Measurements from ENCODE around the gene LDB1.

- TF ChIP-seq HNF4A (CRISPR knock-in tag; IDR thresholded peaks at IDR 0.05) (no peak), NR2C2 (CRISPR knock-in tag; IDR thresholded peaks at IDR 0.05; ENCODE audit: borderline replicate concordance) (no peak)
Observed at GRCh38 chr10:102101152-102101551, 19.0 kb downstream of the LDB1 start.
